HepG2 (cell line): Measurements from ENCODE around the gene OR2L2. TPM values are rescaled to one million over a fixed set of nuclear protein-coding genes. Genes with fewer than 3 reads are reported as not detected.
A peak's percentile ranks its signal among the peaks of the same experiment; 100 is the strongest.
"Not testable (repeated sequence)": the region's sequence is repeated elsewhere in the genome, so short reads cannot be mapped to it uniquely, and the experiment has no call there.

Experiments used
- ATAC-seq: fragments of 200-7000 bp; cut with Tn5 transposase; 3 replicates; pipeline ENCODE4 v1.9.1; 2020; ENCODE audit warnings: mild to moderate bottlenecking, moderate library complexity
- BruUV-seq: library from RNA; stranded (reverse); fragments of 400-500 nt; replicated peaks from 2 replicates; lab custom pipeline; 2021; lab: Mats Ljungman, UMichigan
- CTCF ChIA-PET: fragments of 300-600 bp; formaldehyde crosslinking; extraction: SDS; loops from one replicate; lab custom pipeline; 2021; ENCODE audit warnings: low total read pairs, inconsistent platforms, low intra/inter-chr PET ratio; lab: Yijun Ruan, JAX
- POLR2A ChIA-PET: fragments of 350-600 bp; sonication (Branson Sonifier 250); formaldehyde crosslinking; loops from one replicate; lab custom pipeline; 2020; ENCODE audit warnings: antibody characterized with exemption, inconsistent platforms; lab: Yijun Ruan, JAX
- DNase-seq: peaks from one replicate; pipeline ENCODE4 v3.0.0-alpha.2; 2015; ENCODE audit warnings: low spot score
- FAIRE-seq: peaks from 3 replicates; lab custom pipeline; 2011; peaks lifted over from hg19 to GRCh38; lab: Jason Lieb, UNC
- H2AFZ ChIP-seq: one replicate; pipeline ENCODE4 v1.6.1; 2011; ENCODE audit warnings: low read length, inconsistent platforms
- H3K27ac ChIP-seq: fragments of 300-600 bp; 3 replicates; pipeline ENCODE4 v1.8.0; 2011; ENCODE audit warnings: mixed run types, mild to moderate bottlenecking, mixed read lengths, low read length, inconsistent platforms; ENCODE audit not compliant: insufficient read depth; ENCODE audit errors: extremely low read length
- H3K27me3 ChIP-seq, 2 experiments: fragments of 200-600 bp in 1 of 2; 2 replicates in 1 of 2; 3 replicates in 1 of 2; pipeline versions ENCODE4 v1.6.0 to v1.8.0; 2011; ENCODE audit warnings: low read length in 2 of 2, mild to moderate bottlenecking in 2 of 2, moderate library complexity in 2 of 2, inconsistent platforms in 1 of 2; ENCODE audit not compliant: insufficient read depth in 2 of 2, control insufficient read depth in 1 of 2
- H3K36me3 ChIP-seq, 2 experiments: fragments of 200-600 bp in 1 of 2; replicated peaks in 1 of 2; 2 replicates in 1 of 2; 3 replicates in 1 of 2; pipeline versions ENCODE4 v1.5.1 to v1.8.0; 2011; ENCODE audit warnings: low read length in 2 of 2, inconsistent platforms in 1 of 2; ENCODE audit not compliant: insufficient read depth in 2 of 2, control insufficient read depth in 1 of 2
- H3K4me1 ChIP-seq: 2 replicates; pipeline ENCODE4 v1.5.1; 2012; ENCODE audit warnings: low read length, inconsistent platforms; ENCODE audit not compliant: insufficient read depth
- H3K4me2 ChIP-seq: 2 replicates; pipeline ENCODE4 v1.6.0; 2011; ENCODE audit warnings: low read depth, low read length, inconsistent platforms
- H3K4me3 ChIP-seq, 3 experiments: fragments of 200-600 bp in 1 of 3; sonication (generic), shearing (Covaris generic) in 1 of 3; replicated peaks in 1 of 3; 2 replicates each; pipeline ENCODE4 v1.5.1; 2011 to 2016; ENCODE audit warnings: low read length in 3 of 3, inconsistent platforms in 2 of 3, low read depth in 2 of 3, mild to moderate bottlenecking in 2 of 3, control low read depth in 1 of 3, mixed read lengths in 1 of 3; ENCODE audit not compliant: insufficient read depth in 1 of 3
- H3K79me2 ChIP-seq: one replicate; pipeline ENCODE4 v1.6.1; 2011; ENCODE audit warnings: low read length, inconsistent platforms; ENCODE audit not compliant: insufficient read depth
- H3K9ac ChIP-seq: 2 replicates; pipeline ENCODE4 v1.6.0; 2011; ENCODE audit warnings: mild to moderate bottlenecking, low read depth, low read length, inconsistent platforms; ENCODE audit not compliant: insufficient read depth
- H3K9me3 ChIP-seq: 2 replicates; pipeline ENCODE4 v1.5.1; 2012; ENCODE audit warnings: mild to moderate bottlenecking, low read length
- H4K20me1 ChIP-seq: 2 replicates; pipeline ENCODE4 v1.6.0; 2011; ENCODE audit warnings: inconsistent platforms, mild to moderate bottlenecking, low read length, moderate library complexity; ENCODE audit not compliant: insufficient read depth
- MAFF ChIP-seq: IDR thresholded peaks from 2 replicates; pipeline ENCODE4 v1.6.1; 2011; ENCODE audit warnings: low read depth, low read length, improper control_type of control experiment
- MAFG ChIP-seq: sonication (generic); formaldehyde crosslinking; IDR thresholded peaks from 2 replicates; pipeline ENCODE4 v1.5.1; 2020; ENCODE audit warnings: mild to moderate bottlenecking, missing genetic modification reagents
- MAFK ChIP-seq, 2 experiments: IDR thresholded peaks in 1 of 2; conservative IDR thresholded peaks in 1 of 2; 2 replicates each; pipeline ENCODE4 v1.6.1; 2011; ENCODE audit warnings: improper control_type of control experiment in 2 of 2, low read length in 2 of 2
- PAX8 ChIP-seq: sonication (generic); formaldehyde crosslinking; IDR thresholded peaks from 2 replicates; pipeline ENCODE4 v1.8.0; 2022; ENCODE audit warnings: mild to moderate bottlenecking, missing genetic modification reagents, borderline replicate concordance
- SAP130 ChIP-seq: IDR thresholded peaks from 2 replicates; pipeline ENCODE4 v1.6.1; 2016; ENCODE audit warnings: low read depth
- WGBS: methylation state at CpG from one replicate; pipeline ENCODE4 v1.1.6; 2017; ENCODE audit warnings: low lambda C conversion rate; 5-methylcytosine and 5-hydroxymethylcytosine counted together
- in situ Hi-C: cut with HindIII; loops from 2 replicates; pipeline ENCODE4 v1.10.0; 2017; ENCODE audit warnings: low pct_unique_long_range_greater_than_20kb; ENCODE audit not compliant: extremely low pct_ligation_motif_present
- intact Hi-C: fragments of 100-400 bp; cut with micrococcal nuclease; formaldehyde crosslinking; loops from one replicate; pipeline ENCODE4 v1.10.0; 2022; ENCODE audit not compliant: unreplicated experiment
- polyA plus RNA-seq, 8 experiments: library from polyadenylated mRNA; depleted of rRNA in 3 of 8; stranded (reverse) in 7 of 8; unstranded in 1 of 8; fragments of >200 nt; fragmentation: Illumina TruSeq in 4 of 8; extraction: Trizol in 4 of 8; gene quantifications; 2 replicates each; pipeline versions ENCODE4 v1.2.1 to v1.2.3, GENCODE V29; 2011 to 2016; ENCODE audit warnings: low read depth in 4 of 8, missing spikeins in 1 of 8, mixed read lengths in 1 of 8; ENCODE audit not compliant: insufficient read depth in 1 of 8
- small RNA-seq, 3 experiments: library from RNA; depleted of rRNA; stranded (forward); fragments of <200 nt; gene quantifications; one replicate each; pipeline ENCODE3, GENCODE V24; 2012; ENCODE audit warnings: low read depth in 2 of 3, low replicate concordance in 1 of 3; ENCODE audit not compliant: insufficient read length in 3 of 3, insufficient read depth in 2 of 3
- total RNA-seq, 5 experiments: library from RNA; depleted of rRNA; stranded (reverse); fragments of >200 nt; fragmentation: Illumina TruSeq; extraction: Trizol; gene quantifications; 2 replicates each; pipeline ENCODE4 v1.2.3, GENCODE V29; 2016; ENCODE audit warnings: low read depth in 1 of 5

OR2L2 gene
- total and polyA plus RNA-seq, 2 of the 13 experiments (the other 11 are each of a cell fraction or from before 2014, with no cell fraction given): not detected

- FAIRE-seq (no peak), DNase-seq (no peak), ATAC-seq (no peak)
- Histone ChIP-seq H3K9me3 (peaks cover 56% of the 10 kb centered on the region), H3K4me2 (no peak overlapping the region), H3K27ac (no peak overlapping the region), H3K4me1 (no peaks in the 10 kb centered on the region), H3K79me2 (no peaks in the 10 kb centered on the region), H3K36me3 (no peaks in the 10 kb centered on the region), H2AFZ (no peak overlapping the region), H3K27me3 (no peaks in the 10 kb centered on the region), H4K20me1 (no peaks in the 10 kb centered on the region), H3K4me3 (no peak overlapping the region), H3K9ac (no peak overlapping the region)
- WGBS: 70% methylated on average over 3 of the region's 3 CpGs
- in situ Hi-C loops: no loop called here
- no TSS peak for BruUV-seq
- CTCF ChIA-PET: no interaction called here
- TF ChIP-seq MAFK (conservative IDR thresholded peaks at IDR 0.05 in 1 of 2, IDR thresholded peaks at IDR 0.05 in 1 of 2; ENCODE audit: low read length in 2 of 2) (peak; percentile 99), MAFG (CRISPR knock-in tag) (peak; percentile 68; the same call in 1 of the 2 replicates), SAP130 (CRISPR knock-in tag) (no peak), MAFF (peak; percentile 99), PAX8 (CRISPR knock-in tag) (no peak)
- intact Hi-C loops: no loop called here
- POLR2A ChIA-PET: no interaction called here
Observed at GRCh38 chr1:248065604-248066003, 35.7 kb downstream of the OR2L2 start.

GRCh38 chr1:248083864-248084263 lies 54.0 kb downstream of the OR2L2 start:
- H3K27ac ChIP-seq, H3K4me1 ChIP-seq, intact Hi-C loops, FAIRE-seq, BruUV-seq, H2AFZ ChIP-seq, H3K27me3 ChIP-seq, CTCF ChIA-PET, POLR2A ChIA-PET, H4K20me1 ChIP-seq, H3K4me2 ChIP-seq, DNase-seq, ATAC-seq, H3K79me2 ChIP-seq, H3K9ac ChIP-seq, H3K36me3 ChIP-seq, H3K4me3 ChIP-seq, in situ Hi-C loops: not testable (repeated sequence)
- WGBS: 24% methylated on average over 4 of the region's 17 CpGs
- peaks cover 67% of the 10 kb centered on the region for H3K9me3 ChIP-seq

Small RNA genes within 50 kb of the gene (small RNA-seq; reads per million reads assigned to genes)
- 0 reads per million in 3 experiments for gene RF00019

Other genes starting within 250 kb of the OR2L2 start
- not detected in 2 replicates for gene OR14A16, start 206.0 kb upstream of the OR2L2 start, total RNA-seq (2016; rRNA removed; fragmentation: Illumina TruSeq; extraction: Trizol)
- not detected in 2 replicates for gene OR14A16, start 206.0 kb upstream of the OR2L2 start, polyA plus RNA-seq (2011; rRNA removed)
- gene OR11L1, start 188.2 kb upstream of the OR2L2 start, total RNA-seq (2016; rRNA removed; fragmentation: Illumina TruSeq; extraction: Trizol): not detected in 2 replicates
- not detected in 2 replicates for gene OR11L1, start 188.2 kb upstream of the OR2L2 start, polyA plus RNA-seq (2011; rRNA removed)
- not detected in 2 replicates for gene TRIM58, start 172.9 kb upstream of the OR2L2 start, total RNA-seq (2016; rRNA removed; fragmentation: Illumina TruSeq; extraction: Trizol)
- not detected in 2 replicates for gene TRIM58, start 172.9 kb upstream of the OR2L2 start, polyA plus RNA-seq (2011; rRNA removed)
- not detected in 2 replicates for gene OR2W3, start 134.5 kb upstream of the OR2L2 start, total RNA-seq (2016; rRNA removed; fragmentation: Illumina TruSeq; extraction: Trizol)
- not detected in 2 replicates for gene OR2W3, start 134.5 kb upstream of the OR2L2 start, polyA plus RNA-seq (2011; rRNA removed)
- gene OR2T8, start 109.8 kb upstream of the OR2L2 start, total RNA-seq (2016; rRNA removed; fragmentation: Illumina TruSeq; extraction: Trizol): not detected in 2 replicates
- gene OR2T8, start 109.8 kb upstream of the OR2L2 start, polyA plus RNA-seq (2011; rRNA removed): not detected in 2 replicates
- gene OR2AJ1, start 105.2 kb upstream of the OR2L2 start, total RNA-seq (2016; rRNA removed; fragmentation: Illumina TruSeq; extraction: Trizol): not detected in 2 replicates
- not detected in 2 replicates for gene OR2AJ1, start 105.2 kb upstream of the OR2L2 start, polyA plus RNA-seq (2011; rRNA removed)
- gene OR2L8, start 81.2 kb upstream of the OR2L2 start, total RNA-seq (2016; rRNA removed; fragmentation: Illumina TruSeq; extraction: Trizol): not detected in 2 replicates
- gene OR2L8, start 81.2 kb upstream of the OR2L2 start, polyA plus RNA-seq (2011; rRNA removed): not detected in 2 replicates
- not detected in 2 replicates for gene OR2AK2, start 64.8 kb upstream of the OR2L2 start, total RNA-seq (2016; rRNA removed; fragmentation: Illumina TruSeq; extraction: Trizol)
- not detected in 2 replicates for gene OR2AK2, start 64.8 kb upstream of the OR2L2 start, polyA plus RNA-seq (2011; rRNA removed)
- gene OR2L5, start 16.4 kb upstream of the OR2L2 start, total RNA-seq (2016; rRNA removed; fragmentation: Illumina TruSeq; extraction: Trizol): not detected in 2 replicates
- gene OR2L5, start 16.4 kb upstream of the OR2L2 start, polyA plus RNA-seq (2011; rRNA removed): not detected in 2 replicates
- gene OR2L3, start 16.8 kb downstream of the OR2L2 start, total RNA-seq (2016; rRNA removed; fragmentation: Illumina TruSeq; extraction: Trizol): not detected in 2 replicates
- not detected in 2 replicates for gene OR2L3, start 16.8 kb downstream of the OR2L2 start, polyA plus RNA-seq (2011; rRNA removed)
- gene OR2L13, start 65.1 kb downstream of the OR2L2 start, total RNA-seq (2016; rRNA removed; fragmentation: Illumina TruSeq; extraction: Trizol): not detected in 2 replicates
- not detected in 2 replicates for gene OR2L13, start 65.1 kb downstream of the OR2L2 start, polyA plus RNA-seq (2011; rRNA removed)
- not detected in 2 replicates for gene OR2M5, start 115.1 kb downstream of the OR2L2 start, total RNA-seq (2016; rRNA removed; fragmentation: Illumina TruSeq; extraction: Trizol)
- not detected in 2 replicates for gene OR2M5, start 115.1 kb downstream of the OR2L2 start, polyA plus RNA-seq (2011; rRNA removed)
- not detected in 2 replicates for gene OR2M2, start 144.8 kb downstream of the OR2L2 start, total RNA-seq (2016; rRNA removed; fragmentation: Illumina TruSeq; extraction: Trizol)
- not detected in 2 replicates for gene OR2M2, start 144.8 kb downstream of the OR2L2 start, polyA plus RNA-seq (2011; rRNA removed)
- gene OR2M3, start 167.2 kb downstream of the OR2L2 start, total RNA-seq (2016; rRNA removed; fragmentation: Illumina TruSeq; extraction: Trizol): not detected in 2 replicates
- not detected in 2 replicates for gene OR2M3, start 167.2 kb downstream of the OR2L2 start, polyA plus RNA-seq (2011; rRNA removed)
- gene OR2M4, start 201.3 kb downstream of the OR2L2 start, total RNA-seq (2016; rRNA removed; fragmentation: Illumina TruSeq; extraction: Trizol): not detected in 2 replicates
- not detected in 2 replicates for gene OR2M4, start 201.3 kb downstream of the OR2L2 start, polyA plus RNA-seq (2011; rRNA removed)
- gene OR2T33, start 247.9 kb downstream of the OR2L2 start, total RNA-seq (2016; rRNA removed; fragmentation: Illumina TruSeq; extraction: Trizol): not detected in 2 replicates
- not detected in 2 replicates for gene OR2T33, start 247.9 kb downstream of the OR2L2 start, polyA plus RNA-seq (2011; rRNA removed)